Naive thymus-derived CD4-positive, alpha-beta T cell (primary cell): ENCODE measurements around the gene CTTNBP2NL. TPM values are rescaled to one million over a fixed set of nuclear protein-coding genes. Genes with fewer than 3 reads are reported as not detected.

Source experiments
- ATAC-seq: fragments of 150-1000 bp; cut with Tn5 transposase; 2 replicates; pipeline ENCODE4 v1.10.0; 2021; ENCODE audit warnings: mild to moderate bottlenecking, moderate library complexity
- CTCF ChIA-PET: fragments of 350-600 bp; sonication (Branson Sonifier 250); formaldehyde crosslinking; loops from one replicate; lab custom pipeline; 2021; ENCODE audit warnings: antibody characterized with exemption; lab: Charles Lee
- POLR2A ChIA-PET: fragments of 350-600 bp; sonication (Branson Sonifier 250); formaldehyde crosslinking; loops from one replicate; lab custom pipeline; 2021; ENCODE audit warnings: antibody characterized with exemption, inconsistent platforms; lab: Charles Lee
- DNase-seq, 9 donors: peaks; one replicate each; pipeline versions ENCODE4 v3.0.0 to v3.0.0-alpha.2; 2020 to 2022; ENCODE audit warnings: mixed read lengths in 1 of 9
- H3K27ac ChIP-seq: one replicate; pipeline ENCODE4 v1.7.0; 2013; ENCODE audit warnings: mild to moderate bottlenecking, low read depth, low read length, moderate library complexity
- H3K27me3 ChIP-seq, 2 donors: one replicate each; pipeline ENCODE4 v1.7.0; 2013; ENCODE audit warnings: low read length in 2 of 2, mild to moderate bottlenecking in 2 of 2, moderate library complexity in 2 of 2; ENCODE audit not compliant: control insufficient read depth in 2 of 2, insufficient read depth in 2 of 2
- H3K36me3 ChIP-seq, 3 experiments: 1 replicate in 2 of 3; 2 replicates in 1 of 3; pipeline ENCODE4 v1.7.0; 2013; ENCODE audit warnings: low read length in 3 of 3, mild to moderate bottlenecking in 3 of 3, moderate library complexity in 1 of 3; ENCODE audit not compliant: insufficient read depth in 3 of 3, control insufficient read depth in 2 of 3
- H3K4me1 ChIP-seq, 2 donors: one replicate each; pipeline ENCODE4 v1.7.0; 2013; ENCODE audit warnings: low read length in 2 of 2, mild to moderate bottlenecking in 2 of 2, moderate library complexity in 1 of 2; ENCODE audit not compliant: control insufficient read depth in 2 of 2, insufficient read depth in 2 of 2
- H3K4me3 ChIP-seq: 2 replicates; pipeline ENCODE4 v1.7.0; 2013; ENCODE audit warnings: mild to moderate bottlenecking, low read length
- H3K9me3 ChIP-seq, 3 experiments: 1 replicate in 2 of 3; 2 replicates in 1 of 3; pipeline ENCODE4 v1.7.0; 2013; ENCODE audit warnings: low read length in 3 of 3; ENCODE audit not compliant: control insufficient read depth in 2 of 3
- H3K27ac Mint-ChIP-seq, 9 donors: one replicate each; pipeline ENCODE4 v1.8.0; 2020 to 2022; ENCODE audit warnings: mixed read lengths in 9 of 9, mild to moderate bottlenecking in 8 of 9, moderate library complexity in 5 of 9, inconsistent platforms in 2 of 9
- H3K27me3 Mint-ChIP-seq, 5 donors: one replicate each; pipeline ENCODE4 v1.8.0; 2021 to 2022; ENCODE audit warnings: mixed read lengths in 5 of 5, mild to moderate bottlenecking in 1 of 5
- H3K36me3 Mint-ChIP-seq, 5 donors: one replicate each; pipeline ENCODE4 v1.8.0; 2020 to 2022; ENCODE audit warnings: mixed read lengths in 5 of 5, mild to moderate bottlenecking in 3 of 5, inconsistent platforms in 1 of 5
- H3K4me1 Mint-ChIP-seq, 7 donors: one replicate each; pipeline ENCODE4 v1.8.0; 2020 to 2022; ENCODE audit warnings: mixed read lengths in 7 of 7, mild to moderate bottlenecking in 3 of 7, inconsistent platforms in 1 of 7
- H3K4me3 Mint-ChIP-seq, 10 donors: one replicate each; pipeline ENCODE4 v1.8.0; 2020 to 2022; ENCODE audit warnings: mild to moderate bottlenecking in 10 of 10, mixed read lengths in 10 of 10, moderate library complexity in 6 of 10, inconsistent platforms in 2 of 10
- H3K9me3 Mint-ChIP-seq, 11 donors: one replicate each; pipeline ENCODE4 v1.8.0; 2020 to 2022; ENCODE audit warnings: mixed read lengths in 11 of 11, mild to moderate bottlenecking in 4 of 11, inconsistent platforms in 1 of 11, moderate library complexity in 1 of 11
- intact Hi-C, 2 donors: fragments of 100-400 bp; cut with micrococcal nuclease; formaldehyde crosslinking; loops; one replicate each; pipeline ENCODE4 v1.15.1; 2023
- microRNA-seq: library from miRNA; unstranded; fragments of <30 nt; microRNA quantifications from one replicate; pipeline ENCODE4 v1.2.0, GENCODE V29; 2022; ENCODE audit warnings: borderline microRNAs expressed
- polyA plus RNA-seq, 2 donors: library from polyadenylated mRNA; unstranded; fragments of 300-500 nt; fragmentation: Illumina TruSeq; gene quantifications; one replicate each; pipeline ENCODE4 v1.2.3, GENCODE V29; 2021
- total RNA-seq, 6 experiments: library from RNA in 5 of 6; stranded (reverse) in 5 of 6; gene quantifications; 1 replicate in 5 of 6; 2 replicates in 1 of 6; pipeline ENCODE4 v1.2.3 and lab custom pipeline; 2021 to 2026

The CTTNBP2NL gene
- total and polyA plus RNA-seq, 7 experiments from 2014 or later = 0.32 to 1.8 (median 0.90) TPM; not detected in 2

- Histone ChIP-seq H3K4me3 (no peak overlapping the region), H3K36me3 (no peaks in the 10 kb centered on the region), H3K27me3 (no peaks in the 10 kb centered on the region), H3K9me3 (no peaks in the 10 kb centered on the region), H3K27ac (no peak overlapping the region), H3K4me1 (peaks cover 10 to 12% of the 10 kb centered on the region in 2 donors)
- intact Hi-C loops = no loop called here
- peak overlapping the region in 2 of 9 donors; percentile 28 to 40 for H3K27ac Mint-ChIP-seq
- H3K4me1 Mint-ChIP-seq = peaks cover 3 to 16% (median 9%) of the 10 kb centered on the region in 7 donors
- no peaks in the 10 kb centered on the region for H3K36me3 Mint-ChIP-seq
- peaks cover 4 to 45% (median 8%) of the 10 kb centered on the region in 5 donors for H3K27me3 Mint-ChIP-seq
- no peak for DNase-seq
- ATAC-seq = no peak
- H3K9me3 Mint-ChIP-seq = no peaks in the 10 kb centered on the region
- ChIA-PET CTCF (no interaction called here), POLR2A (no interaction called here)
- peak overlapping the region in 9 of 10 donors; percentile 5 to 84 (median 68) for H3K4me3 Mint-ChIP-seq
Measured at GRCh38 chr1:112510340-112510739, 114.3 kb downstream of the CTTNBP2NL start.

Small RNA genes lying within 50 kb of the gene (microRNA-seq; reads per million reads assigned to microRNA genes)
- not detected for gene MIR4256

Other genes starting within 250 kb of the CTTNBP2NL start
- under 1 TPM in 4 of 5 experiments, not detected in 1; 0.38 to 0.94 (median 0.61) TPM for gene WNT2B, start 112.8 kb downstream of the CTTNBP2NL start, total RNA-seq
- under 1 TPM; 0.05 to 0.55 TPM for gene WNT2B, start 112.8 kb downstream of the CTTNBP2NL start, polyA plus RNA-seq
- gene ST7L, start 222.9 kb downstream of the CTTNBP2NL start, total RNA-seq = 10 to 100 TPM; 15.7 to 26.8 (median 24.8) TPM
- gene ST7L, start 222.9 kb downstream of the CTTNBP2NL start, polyA plus RNA-seq = 10 to 100 TPM; 14.0 to 14.2 TPM
- gene CAPZA1, start 223.6 kb downstream of the CTTNBP2NL start, total RNA-seq = 100 to 1,000 TPM; 114 to 237 (median 143) TPM
- 100 to 1,000 TPM; 114 to 135 TPM for gene CAPZA1, start 223.6 kb downstream of the CTTNBP2NL start, polyA plus RNA-seq